ENCODE measurements around the gene DYNC1LI1.

The DYNC1LI1 gene

GRCh38 chr3:32614956-32615355 is 44.3 kb upstream of the DYNC1LI1 start:
- TF ChIP-seq EP300 (IDR thresholded peaks at IDR 0.05; ENCODE audit: borderline replicate concordance) (no peak), NFIC (IDR thresholded peaks at IDR 0.05) (no peak), CREB1 (IDR thresholded peaks at IDR 0.05; ENCODE audit: low read depth) (no peak), EGR1 (IDR thresholded peaks at IDR 0.05) (no peak), YY1 (IDR thresholded peaks at IDR 0.05; ENCODE audit: low read depth) (no peak), RAD21 (IDR thresholded peaks at IDR 0.05; ENCODE audit: low read depth) (no peak), TCF12 (IDR thresholded peaks at IDR 0.05; ENCODE audit: low read depth) (no peak), REST (IDR thresholded peaks at IDR 0.05; ENCODE audit: low read depth) (no peak), ZBTB7A (IDR thresholded peaks at IDR 0.05; ENCODE audit: low read depth) (no peak), FOXM1 (IDR thresholded peaks at IDR 0.05; ENCODE audit: borderline replicate concordance, low read depth) (no peak)
- TF ChIP-seq, protein P1, sequence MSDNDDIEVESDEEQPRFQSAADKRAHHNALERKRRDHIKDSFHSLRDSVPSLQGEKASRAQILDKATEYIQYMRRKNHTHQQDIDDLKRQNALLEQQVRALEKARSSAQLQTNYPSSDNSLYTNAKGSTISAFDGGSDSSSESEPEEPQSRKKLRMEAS (IDR thresholded peaks at IDR 0.05) = no peak

- TF ChIP-seq USF1 (IDR thresholded peaks at IDR 0.05) (no peak), CEBPB (IDR thresholded peaks at IDR 0.05) (no peak), EGR1 (IDR thresholded peaks at IDR 0.05) (no peak), EP300 (IDR thresholded peaks at IDR 0.05; ENCODE audit: borderline replicate concordance) (no peak), RAD21 (IDR thresholded peaks at IDR 0.05; ENCODE audit: low read depth) (no peak), YY1 (IDR thresholded peaks at IDR 0.05; ENCODE audit: low read depth) (no peak), CREB1 (IDR thresholded peaks at IDR 0.05; ENCODE audit: low read depth) (no peak), TCF12 (IDR thresholded peaks at IDR 0.05; ENCODE audit: low read depth) (no peak), TAF1 (IDR thresholded peaks at IDR 0.05; ENCODE audit: low read depth) (no peak), NFIC (IDR thresholded peaks at IDR 0.05) (no peak), ZBTB7A (IDR thresholded peaks at IDR 0.05; ENCODE audit: low read depth) (no peak), TEAD4 (IDR thresholded peaks at IDR 0.05) (no peak), REST (IDR thresholded peaks at IDR 0.05; ENCODE audit: low read depth) (no peak)
Observed at GRCh38 chr3:32613183-32613582, 42.5 kb upstream of the DYNC1LI1 start.

DNA sequence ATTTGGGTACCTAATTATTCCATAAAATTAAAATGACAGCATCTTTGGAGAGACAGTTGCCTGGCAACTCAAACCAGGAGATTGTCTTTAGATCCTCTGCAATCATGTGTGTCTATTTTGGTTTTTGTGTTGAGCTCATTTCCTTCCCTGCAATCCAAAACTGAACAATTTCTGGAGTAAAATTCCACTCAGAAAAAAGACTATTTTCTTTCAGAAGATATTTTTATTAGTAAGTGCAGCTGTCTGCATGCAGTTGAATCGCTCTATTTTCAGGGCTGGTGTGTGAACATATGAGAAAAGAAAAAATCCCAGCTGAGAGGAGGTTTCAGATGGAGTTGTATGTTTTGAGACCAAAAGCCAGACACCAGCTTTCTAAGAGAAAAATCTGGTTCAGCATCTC is 41.9 kb upstream of the DYNC1LI1 start:
- no peak for TF ChIP-seq TCF12 (IDR thresholded peaks at IDR 0.05; ENCODE audit: low read depth)
- TF ChIP-seq NFIC (IDR thresholded peaks at IDR 0.05) = no peak
- TF ChIP-seq EGR1 (IDR thresholded peaks at IDR 0.05) = no peak
- TF ChIP-seq USF1 (IDR thresholded peaks at IDR 0.05) = no peak
- TF ChIP-seq EP300 (IDR thresholded peaks at IDR 0.05; ENCODE audit: borderline replicate concordance) = no peak
- no peak for TF ChIP-seq CREB1 (IDR thresholded peaks at IDR 0.05; ENCODE audit: low read depth)
- no peak for TF ChIP-seq RAD21 (IDR thresholded peaks at IDR 0.05; ENCODE audit: low read depth)
- TF ChIP-seq CEBPB (IDR thresholded peaks at IDR 0.05) = no peak
- no peak for TF ChIP-seq REST (IDR thresholded peaks at IDR 0.05; ENCODE audit: low read depth)
- no peak for TF ChIP-seq YY1 (IDR thresholded peaks at IDR 0.05; ENCODE audit: low read depth)
- no peak for TF ChIP-seq ZBTB7A (IDR thresholded peaks at IDR 0.05; ENCODE audit: low read depth)
- no peak for TF ChIP-seq TEAD4 (IDR thresholded peaks at IDR 0.05)
- TF ChIP-seq, protein P1 (IDR thresholded peaks at IDR 0.05) = no peak
- TF ChIP-seq TAF1 (IDR thresholded peaks at IDR 0.05; ENCODE audit: low read depth) = no peak
- no peak for TF ChIP-seq FOXM1 (IDR thresholded peaks at IDR 0.05; ENCODE audit: borderline replicate concordance, low read depth)

DNA sequence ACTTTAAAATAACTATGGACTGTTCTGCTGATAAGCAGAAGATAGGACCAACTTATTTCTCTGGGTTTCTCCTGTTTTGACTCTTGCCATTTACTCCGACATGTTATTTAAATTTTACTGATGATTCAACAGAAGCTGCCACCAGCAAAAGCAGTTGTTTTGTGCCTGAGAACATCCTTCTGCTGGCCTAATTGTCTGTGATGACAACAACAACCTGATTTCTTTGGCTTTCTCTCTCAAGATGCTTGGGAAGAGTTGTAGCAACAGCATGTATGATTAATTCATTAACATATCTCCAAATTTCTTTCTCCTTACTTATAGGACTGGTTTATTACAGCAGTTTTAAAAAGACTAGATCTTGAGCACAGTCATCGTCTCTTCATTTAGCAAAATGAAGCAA is 36.9 kb upstream of the DYNC1LI1 start:
- TF ChIP-seq USF1 (IDR thresholded peaks at IDR 0.05) (no peak), TAF1 (IDR thresholded peaks at IDR 0.05; ENCODE audit: low read depth) (no peak), CEBPB (IDR thresholded peaks at IDR 0.05) (no peak), TEAD4 (IDR thresholded peaks at IDR 0.05) (no peak), YY1 (IDR thresholded peaks at IDR 0.05; ENCODE audit: low read depth) (no peak), RAD21 (IDR thresholded peaks at IDR 0.05; ENCODE audit: low read depth) (no peak), FOXM1 (IDR thresholded peaks at IDR 0.05; ENCODE audit: borderline replicate concordance, low read depth) (no peak), TCF12 (IDR thresholded peaks at IDR 0.05; ENCODE audit: low read depth) (no peak), NFIC (IDR thresholded peaks at IDR 0.05) (no peak), EP300 (IDR thresholded peaks at IDR 0.05; ENCODE audit: borderline replicate concordance) (no peak), EGR1 (IDR thresholded peaks at IDR 0.05) (no peak), ZBTB7A (IDR thresholded peaks at IDR 0.05; ENCODE audit: low read depth) (no peak), REST (IDR thresholded peaks at IDR 0.05; ENCODE audit: low read depth) (no peak), CREB1 (IDR thresholded peaks at IDR 0.05; ENCODE audit: low read depth) (no peak)
- TF ChIP-seq, protein P1 (IDR thresholded peaks at IDR 0.05) = no peak
